Gastrocnemius medialis (tissue), 4 donors: ENCODE data around the gene STON2. TPM values are rescaled to one million over a fixed set of nuclear protein-coding genes. Genes with fewer than 3 reads are reported as not detected.

Source experiments
- ATAC-seq, 2 donors: fragments of 150-250 bp; one replicate each; pipeline ENCODE4 v1.9.1; 2016
- DNase-seq, 2 donors: peaks; one replicate each; pipeline ENCODE4 v3.0.0-alpha.2; 2019
- H3K27ac ChIP-seq, 4 donors: fragments of 200-600 bp; sonication (generic); 1 replicate in 1 of 4; 2 replicates in 3 of 4; pipeline ENCODE4 v1.5.1; 2016 to 2018; ENCODE audit warnings: mild to moderate bottlenecking in 2 of 4, moderate library complexity in 1 of 4
- H3K27me3 ChIP-seq, 3 donors: fragments of 200-600 bp; sonication (generic) in 2 of 3; 1 replicate in 1 of 3; 2 replicates in 2 of 3; pipeline versions ENCODE4 v1.5.1 to v1.6.0; 2016 to 2019; ENCODE audit warnings: mild to moderate bottlenecking in 1 of 3, moderate library complexity in 1 of 3
- H3K36me3 ChIP-seq, 2 donors: fragments of 200-600 bp; sonication (generic) in 1 of 2; one replicate each; pipeline ENCODE4 v1.5.1; 2017 to 2018
- H3K4me1 ChIP-seq, 2 donors: fragments of 200-600 bp; sonication (generic) in 1 of 2; one replicate each; pipeline ENCODE4 v1.5.1; 2016 to 2017; ENCODE audit warnings: mild to moderate bottlenecking in 2 of 2
- H3K4me3 ChIP-seq, 4 donors: fragments of 200-600 bp; sonication (generic) in 3 of 4; 1 replicate in 1 of 4; 2 replicates in 3 of 4; pipeline ENCODE4 v1.5.1; 2016 to 2019; ENCODE audit warnings: mild to moderate bottlenecking in 2 of 4
- H3K9me3 ChIP-seq, 3 donors: fragments of 200-600 bp; sonication (generic) in 2 of 3; 1 replicate in 1 of 3; 2 replicates in 2 of 3; pipeline ENCODE4 v1.5.1; 2016 to 2019
- POLR2A ChIP-seq, 2 donors: fragments of 450-650 bp; IDR thresholded peaks; one replicate each; pipeline ENCODE4 v1.6.1; 2017; ENCODE audit warnings: antibody characterized with exemption in 2 of 2, mild to moderate bottlenecking in 2 of 2, moderate library complexity in 2 of 2
- in situ Hi-C, 4 donors: fragments of 200-750 bp; cut with MboI; loops; one replicate each; pipeline versions ENCODE4 v1.15.0 to v1.8.0; 2017; ENCODE audit warnings: low sequenced_read_pairs in 4 of 4
- intact Hi-C: fragments of 100-400 bp; cut with DNase I; formaldehyde crosslinking; loops from one replicate; pipeline ENCODE4 v1.15.1; 2023; ENCODE audit warnings: low total_unique reads
- total RNA-seq, 4 donors: library from RNA; depleted of rRNA; stranded (reverse); fragments of >200 nt; gene quantifications; one replicate each; pipeline versions ENCODE4 v1.1.0 to v1.2.3, GENCODE V29; 2016
- TF ChIP-seq, protein P1 (sequence below), 5 experiments: fragments of 450-650 bp in 3 of 5; fragments of 200-600 bp in 2 of 5; sonication (generic) in 2 of 5; IDR thresholded peaks in 4 of 5; conservative IDR thresholded peaks in 1 of 5; 1 replicate in 4 of 5; 2 replicates in 1 of 5; pipeline ENCODE4 v1.5.1; 2016 to 2019; ENCODE audit warnings: antibody characterized with exemption in 5 of 5, mild to moderate bottlenecking in 3 of 5, moderate library complexity in 3 of 5

Gene STON2
- total RNA-seq, 4 donors from 2014 or later = 60.2 to 198 (median 161) TPM

DNA sequence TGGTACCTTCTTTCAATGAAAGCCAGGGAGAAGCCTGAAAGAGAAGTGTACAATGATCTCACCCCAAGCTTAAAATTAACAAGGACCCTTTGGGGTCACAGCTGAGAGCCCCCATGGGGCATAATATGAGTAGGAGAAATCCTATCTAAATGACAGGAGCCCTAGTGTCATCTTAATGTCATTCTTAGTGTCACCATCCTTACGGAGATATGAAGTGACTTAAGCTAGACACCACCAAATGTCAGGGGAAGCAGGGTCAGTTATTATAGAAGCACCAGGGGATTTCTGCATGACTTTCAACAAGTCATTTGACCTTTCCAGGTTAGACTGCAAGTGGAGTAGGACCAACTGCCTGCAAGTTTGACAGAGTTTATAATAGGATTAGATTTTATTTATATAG is 28.9 kb upstream of the STON2 start:
- DNase-seq (no peak), ATAC-seq (no peak)
- Histone ChIP-seq H3K27me3 (no peaks in the 10 kb centered on the region), H3K4me3 (no peak overlapping the region), H3K4me1 (peaks cover 37 to 54% of the 10 kb centered on the region in 2 donors), H3K9me3 (no peaks in the 10 kb centered on the region), H3K36me3 (no peaks in the 10 kb centered on the region), H3K27ac (peak overlapping the region in 1 of 4 donors; percentile 59)
- intact Hi-C loops (no loop called here), in situ Hi-C loops (no loop called here)
- no peak for TF ChIP-seq POLR2A (IDR thresholded peaks at IDR 0.05)
- TF ChIP-seq, protein P1, sequence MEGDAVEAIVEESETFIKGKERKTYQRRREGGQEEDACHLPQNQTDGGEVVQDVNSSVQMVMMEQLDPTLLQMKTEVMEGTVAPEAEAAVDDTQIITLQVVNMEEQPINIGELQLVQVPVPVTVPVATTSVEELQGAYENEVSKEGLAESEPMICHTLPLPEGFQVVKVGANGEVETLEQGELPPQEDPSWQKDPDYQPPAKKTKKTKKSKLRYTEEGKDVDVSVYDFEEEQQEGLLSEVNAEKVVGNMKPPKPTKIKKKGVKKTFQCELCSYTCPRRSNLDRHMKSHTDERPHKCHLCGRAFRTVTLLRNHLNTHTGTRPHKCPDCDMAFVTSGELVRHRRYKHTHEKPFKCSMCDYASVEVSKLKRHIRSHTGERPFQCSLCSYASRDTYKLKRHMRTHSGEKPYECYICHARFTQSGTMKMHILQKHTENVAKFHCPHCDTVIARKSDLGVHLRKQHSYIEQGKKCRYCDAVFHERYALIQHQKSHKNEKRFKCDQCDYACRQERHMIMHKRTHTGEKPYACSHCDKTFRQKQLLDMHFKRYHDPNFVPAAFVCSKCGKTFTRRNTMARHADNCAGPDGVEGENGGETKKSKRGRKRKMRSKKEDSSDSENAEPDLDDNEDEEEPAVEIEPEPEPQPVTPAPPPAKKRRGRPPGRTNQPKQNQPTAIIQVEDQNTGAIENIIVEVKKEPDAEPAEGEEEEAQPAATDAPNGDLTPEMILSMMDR (IDR thresholded peaks at IDR 0.05 in 4 of 5, conservative IDR thresholded peaks at IDR 0.05 in 1 of 5) = no peak

DNA sequence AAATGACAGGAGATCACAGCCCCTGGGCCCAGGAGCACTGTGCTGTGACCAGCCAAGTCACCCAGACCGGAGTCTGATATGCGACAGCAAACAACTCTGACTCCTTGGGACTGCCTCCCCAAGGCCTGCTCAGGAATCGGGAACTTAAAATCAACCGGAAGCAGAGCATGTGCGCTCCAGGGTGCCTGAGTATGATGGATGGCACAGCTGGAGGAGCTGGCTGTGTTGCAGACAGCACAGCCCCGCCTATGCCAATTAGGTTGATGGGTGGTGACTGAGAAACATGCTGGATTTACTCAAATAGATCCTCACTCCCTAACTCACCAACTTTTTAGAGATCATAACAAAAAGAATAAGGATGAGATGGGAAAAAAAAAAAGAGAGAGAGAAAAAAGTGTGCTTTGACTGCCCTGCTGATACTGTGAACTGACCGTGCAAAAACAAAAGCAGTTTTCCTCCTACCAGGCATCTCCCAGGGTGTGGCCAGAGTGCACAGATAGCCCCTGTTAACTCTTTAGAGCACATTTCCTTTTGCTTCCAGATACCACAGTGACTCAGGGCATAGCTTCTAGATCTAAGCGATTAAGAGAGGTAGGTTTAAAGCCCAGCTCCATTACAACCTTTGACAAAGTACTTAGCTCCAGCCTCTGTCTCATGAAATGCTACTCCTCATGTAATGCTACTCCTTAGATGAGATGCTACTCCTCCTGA is 27.4 kb upstream of the STON2 start:
- H3K27me3 ChIP-seq = no peaks in the 10 kb centered on the region
- TF ChIP-seq POLR2A (IDR thresholded peaks at IDR 0.05) = no peak
- TF ChIP-seq, protein P1 (IDR thresholded peaks at IDR 0.05 in 4 of 5, conservative IDR thresholded peaks at IDR 0.05 in 1 of 5) = no peak
- H3K36me3 ChIP-seq = no peaks in the 10 kb centered on the region
- peaks cover 34 to 61% of the 10 kb centered on the region in 2 donors for H3K4me1 ChIP-seq
- H3K27ac ChIP-seq = peak overlapping the region; percentile 43 to 67 (median 62)
- in situ Hi-C loops = no loop called here
- intact Hi-C loops = no loop called here
- DNase-seq = peak; percentile 52 to 58
- peak; percentile 49 to 56 for ATAC-seq
- H3K9me3 ChIP-seq = no peaks in the 10 kb centered on the region
- peak overlapping the region in 1 of 4 donors; percentile 4 for H3K4me3 ChIP-seq

DNA sequence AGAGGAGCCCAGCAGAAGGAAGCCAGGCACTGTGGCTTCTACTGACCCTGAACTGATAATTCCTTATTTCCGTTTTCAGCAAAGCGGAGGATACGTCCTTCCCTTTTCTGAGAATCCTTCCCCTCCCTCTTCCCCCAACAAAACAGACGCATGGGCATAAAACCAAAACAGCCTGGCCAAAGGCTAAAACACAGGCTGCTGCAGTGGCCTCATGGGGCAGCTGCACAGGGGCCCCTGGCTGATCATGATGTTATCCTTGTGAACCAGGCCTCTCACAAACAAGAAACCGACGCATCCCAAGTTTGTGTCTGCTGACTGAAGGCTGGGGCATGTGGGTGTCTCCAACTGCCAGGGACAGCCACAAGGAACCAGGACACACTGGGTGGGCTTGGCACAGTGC is 23.4 kb upstream of the STON2 start:
- peak; percentile 45 to 46 for ATAC-seq
- peaks cover 23 to 26% of the 10 kb centered on the region in 2 donors for H3K4me1 ChIP-seq
- no peaks in the 10 kb centered on the region for H3K27me3 ChIP-seq
- in situ Hi-C loops = no loop called here
- peak; percentile 18 to 56 for DNase-seq
- H3K36me3 ChIP-seq = no peaks in the 10 kb centered on the region
- no peaks in the 10 kb centered on the region for H3K9me3 ChIP-seq
- peak overlapping the region; percentile 60 to 73 (median 64) for H3K27ac ChIP-seq
- peak overlapping the region in 1 of 4 donors; percentile 0 for H3K4me3 ChIP-seq
- no peak for TF ChIP-seq POLR2A (IDR thresholded peaks at IDR 0.05)
- TF ChIP-seq, protein P1 (IDR thresholded peaks at IDR 0.05 in 4 of 5, conservative IDR thresholded peaks at IDR 0.05 in 1 of 5) = no peak
- intact Hi-C loops = no loop called here

- TF ChIP-seq, protein P1 (IDR thresholded peaks at IDR 0.05 in 4 of 5, conservative IDR thresholded peaks at IDR 0.05 in 1 of 5) = no peak
- TF ChIP-seq POLR2A (IDR thresholded peaks at IDR 0.05) = no peak
- peaks cover 4 to 17% of the 10 kb centered on the region in 2 donors for H3K4me1 ChIP-seq
- no peak overlapping the region for H3K27ac ChIP-seq
- no peaks in the 10 kb centered on the region for H3K9me3 ChIP-seq
- intact Hi-C loops = no loop called here
- no peaks in the 10 kb centered on the region for H3K27me3 ChIP-seq
- no peaks in the 10 kb centered on the region for H3K36me3 ChIP-seq
- DNase-seq = no peak
- in situ Hi-C loops = no loop called here
- no peak overlapping the region for H3K4me3 ChIP-seq
- ATAC-seq = no peak
Observed at GRCh38 chr14:81418057-81418790, 18.1 kb upstream of the STON2 start.
